ENCODE data around the gene CTXND1.

GRCh38 chr15:80204231-80204630 is 47.8 kb downstream of the CTXND1 start:
- TF ChIP-seq, protein P1, sequence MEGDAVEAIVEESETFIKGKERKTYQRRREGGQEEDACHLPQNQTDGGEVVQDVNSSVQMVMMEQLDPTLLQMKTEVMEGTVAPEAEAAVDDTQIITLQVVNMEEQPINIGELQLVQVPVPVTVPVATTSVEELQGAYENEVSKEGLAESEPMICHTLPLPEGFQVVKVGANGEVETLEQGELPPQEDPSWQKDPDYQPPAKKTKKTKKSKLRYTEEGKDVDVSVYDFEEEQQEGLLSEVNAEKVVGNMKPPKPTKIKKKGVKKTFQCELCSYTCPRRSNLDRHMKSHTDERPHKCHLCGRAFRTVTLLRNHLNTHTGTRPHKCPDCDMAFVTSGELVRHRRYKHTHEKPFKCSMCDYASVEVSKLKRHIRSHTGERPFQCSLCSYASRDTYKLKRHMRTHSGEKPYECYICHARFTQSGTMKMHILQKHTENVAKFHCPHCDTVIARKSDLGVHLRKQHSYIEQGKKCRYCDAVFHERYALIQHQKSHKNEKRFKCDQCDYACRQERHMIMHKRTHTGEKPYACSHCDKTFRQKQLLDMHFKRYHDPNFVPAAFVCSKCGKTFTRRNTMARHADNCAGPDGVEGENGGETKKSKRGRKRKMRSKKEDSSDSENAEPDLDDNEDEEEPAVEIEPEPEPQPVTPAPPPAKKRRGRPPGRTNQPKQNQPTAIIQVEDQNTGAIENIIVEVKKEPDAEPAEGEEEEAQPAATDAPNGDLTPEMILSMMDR (conservative IDR thresholded peaks at IDR 0.05 in 1 of 2, IDR thresholded peaks at IDR 0.05 in 1 of 2; ENCODE audit: extremely low read depth in 1 of 2, insufficient read depth in 1 of 2, low read depth in 1 of 2, low read length in 2 of 2): no peak
- no peak for TF ChIP-seq EZH2 (IDR thresholded peaks at IDR 0.05; ENCODE audit: borderline replicate concordance, low read length)
